ENCODE measurements around the gene STXBP6. TPM values are rescaled to one million over a fixed set of nuclear protein-coding genes. Genes with fewer than 3 reads are reported as not detected.

STXBP6 gene
- total RNA-seq, 1 experiment from 2014 or later = 0.27 TPM

GRCh38 chr14:24891987-24892496 is 157.9 kb downstream of the STXBP6 start:
- Histone ChIP-seq H3K9ac (ENCODE audit: low read length) (no peak overlapping the region), H3K79me2 (ENCODE audit: insufficient read depth, low read length) (no peaks in the 10 kb centered on the region), H3K9me3 (ENCODE audit: control insufficient read depth in 1 of 2, insufficient read depth in 1 of 2, low read depth in 1 of 2, low read length in 2 of 2) (peaks cover 14 to 17% of the 10 kb centered on the region in 2 experiments; a peak in 3 of 4 replicates), H3K4me1 (ENCODE audit: control insufficient read depth in 1 of 2, insufficient read depth in 2 of 2, low read length in 2 of 2) (no peaks in the 10 kb centered on the region), H3K4me2 (ENCODE audit: low read length) (no peak overlapping the region), H2AFZ (ENCODE audit: low read depth, low read length, poor library complexity, severe bottlenecking) (no peak overlapping the region), H3K4me3 (replicated peaks in 1 of 2; ENCODE audit: low read depth in 1 of 2, low read length in 2 of 2) (no peak overlapping the region), H3K9me2 (ENCODE audit: insufficient read depth) (no peaks in the 10 kb centered on the region), H3K27me3 (ENCODE audit: insufficient read depth, low read length) (no peaks in the 10 kb centered on the region), H3K36me3 (ENCODE audit: control insufficient read depth in 1 of 2, insufficient read depth in 2 of 2, low read length in 2 of 2) (no peaks in the 10 kb centered on the region), H3K27ac (ENCODE audit: low read depth, low read length) (no peak overlapping the region), H4K20me1 (ENCODE audit: insufficient read depth) (no peaks in the 10 kb centered on the region)
- intact Hi-C loops (cut with micrococcal nuclease) = no loop called here
- ATAC-seq (no peak), DNase-seq (ENCODE audit: low read depth, low spot score) (no peak)
- CTCF ChIA-PET = no interaction called here
- RAD21 ChIA-PET (ENCODE audit: low non-redundant PET in 1 of 2, low total read pairs in 2 of 2, uncharacterized antibody in 2 of 2, unreplicated experiment in 2 of 2) = no interaction called here
- no TSS peak for BruUV-seq (replicated peaks)
- POLR2A ChIA-PET = no interaction called here
- TF ChIP-seq JUND (IDR thresholded peaks at IDR 0.05) (no peak), EGR1 (IDR thresholded peaks at IDR 0.05; ENCODE audit: low read depth) (no peak), CEBPB (IDR thresholded peaks at IDR 0.05; ENCODE audit: low read depth) (no peak), POLR2A (IDR thresholded peaks at IDR 0.05; ENCODE audit: borderline replicate concordance, extremely low read depth, insufficient read depth, insufficient read length) (no peak), RAD21 (IDR thresholded peaks at IDR 0.05; ENCODE audit: low read depth) (no peak), ZNF274 (IDR thresholded peaks at IDR 0.05; ENCODE audit: low read depth, low read length) (no peak), MAX (IDR thresholded peaks at IDR 0.05) (no peak), ZFX (IDR thresholded peaks at IDR 0.05) (no peak), SIN3A (IDR thresholded peaks at IDR 0.05; ENCODE audit: low read depth) (no peak)

GRCh38 chr14:24890716-24891115 is 159.2 kb downstream of the STXBP6 start:
- Histone ChIP-seq H3K27me3 (ENCODE audit: insufficient read depth, low read length) (no peaks in the 10 kb centered on the region), H3K9me3 (ENCODE audit: control insufficient read depth in 1 of 2, insufficient read depth in 1 of 2, low read depth in 1 of 2, low read length in 2 of 2) (peaks cover 14 to 17% of the 10 kb centered on the region in 2 experiments; a peak in 3 of 4 replicates), H3K4me3 (replicated peaks in 1 of 2; ENCODE audit: low read depth in 1 of 2, low read length in 2 of 2) (no peak overlapping the region), H3K4me1 (ENCODE audit: control insufficient read depth in 1 of 2, insufficient read depth in 2 of 2, low read length in 2 of 2) (no peaks in the 10 kb centered on the region), H3K9me2 (ENCODE audit: insufficient read depth) (no peaks in the 10 kb centered on the region), H3K9ac (ENCODE audit: low read length) (no peak overlapping the region), H3K36me3 (ENCODE audit: control insufficient read depth in 1 of 2, insufficient read depth in 2 of 2, low read length in 2 of 2) (no peaks in the 10 kb centered on the region), H4K20me1 (ENCODE audit: insufficient read depth) (no peaks in the 10 kb centered on the region), H2AFZ (ENCODE audit: low read depth, low read length, poor library complexity, severe bottlenecking) (no peak overlapping the region), H3K79me2 (ENCODE audit: insufficient read depth, low read length) (no peaks in the 10 kb centered on the region), H3K4me2 (ENCODE audit: low read length) (no peak overlapping the region), H3K27ac (ENCODE audit: low read depth, low read length) (no peak overlapping the region)
- intact Hi-C loops (cut with micrococcal nuclease) = no loop called here
- TF ChIP-seq RAD21 (IDR thresholded peaks at IDR 0.05; ENCODE audit: low read depth) = no peak
- no peak for TF ChIP-seq MAX (IDR thresholded peaks at IDR 0.05)
- no peak for TF ChIP-seq ZBTB33 (IDR thresholded peaks at IDR 0.05; ENCODE audit: extremely low read depth, insufficient replicate concordance, low read length)
- no peak for TF ChIP-seq EGR1 (IDR thresholded peaks at IDR 0.05; ENCODE audit: low read depth)
- TF ChIP-seq ZNF274 (IDR thresholded peaks at IDR 0.05; ENCODE audit: low read depth, low read length) = no peak
- no peak for TF ChIP-seq REST (IDR thresholded peaks at IDR 0.05; ENCODE audit: low read depth)
- no peak for TF ChIP-seq CTCF (IDR thresholded peaks at IDR 0.05 in 2 of 3, conservative IDR thresholded peaks at IDR 0.05 in 1 of 3; ENCODE audit: borderline replicate concordance in 1 of 3, insufficient read depth in 1 of 3, low read depth in 2 of 3, low read length in 2 of 3)
- RAD21 ChIA-PET (ENCODE audit: low non-redundant PET in 1 of 2, low total read pairs in 2 of 2, uncharacterized antibody in 2 of 2, unreplicated experiment in 2 of 2) = no interaction called here
- POLR2A ChIA-PET = no interaction called here
- no peak for ATAC-seq
- BruUV-seq (replicated peaks) = no TSS peak
- no peak for DNase-seq (ENCODE audit: low read depth, low spot score)
- CTCF ChIA-PET = no interaction called here

Measured in HCT116 (cell line).